Measurements from ENCODE around the gene CEP250.
A peak's percentile ranks its signal among the peaks of the same experiment; 100 is the strongest.
"Not testable (repeated sequence)": the region's sequence is repeated elsewhere in the genome, so short reads cannot be mapped to it uniquely, and the experiment has no call there.

Gene CEP250

GRCh38 chr20:35491823-35492222 is 36.4 kb downstream of the CEP250 start:
- DNase-seq (ENCODE audit: low spot score): no peak

- no peak for DNase-seq (ENCODE audit: low spot score)
These were observed 37.0 kb downstream of the CEP250 start for GRCh38 chr20:35492352-35492751.

GRCh38 chr20:35496481-35496880 is 41.1 kb downstream of the CEP250 start:
- no peak for DNase-seq (ENCODE audit: low spot score)

- no peak for DNase-seq (ENCODE audit: low spot score)
These were observed 41.9 kb downstream of the CEP250 start for GRCh38 chr20:35497320-35497719.

GRCh38 chr20:35497780-35498189 is 42.4 kb downstream of the CEP250 start:
- no peak for DNase-seq (ENCODE audit: low spot score)

- no peak for DNase-seq (ENCODE audit: low spot score)
These were observed 43.9 kb downstream of the CEP250 start for GRCh38 chr20:35499271-35499670.

- no peak for DNase-seq (ENCODE audit: low spot score)
These were observed 47.0 kb downstream of the CEP250 start for GRCh38 chr20:35502352-35502751.

- no peak for DNase-seq (ENCODE audit: low spot score)
These were observed 47.9 kb downstream of the CEP250 start for GRCh38 chr20:35503281-35503680.

GRCh38 chr20:35503841-35504561 is 48.6 kb downstream of the CEP250 start:
- peak; percentile 87 for DNase-seq (ENCODE audit: low spot score)

- no peak for DNase-seq (ENCODE audit: low spot score)
These were observed 49.4 kb downstream of the CEP250 start for GRCh38 chr20:35504751-35505150.

GRCh38 chr20:35506179-35506578 is 50.8 kb downstream of the CEP250 start:
- no peak for DNase-seq (ENCODE audit: low spot score)

GRCh38 chr20:35506872-35507638 is 51.7 kb downstream of the CEP250 start:
- no peak for DNase-seq (ENCODE audit: low spot score)

- no peak for DNase-seq (ENCODE audit: low spot score)
These were observed 53.3 kb downstream of the CEP250 start for GRCh38 chr20:35508493-35509218.

- DNase-seq (ENCODE audit: low spot score): no peak
These were observed 55.7 kb downstream of the CEP250 start for GRCh38 chr20:35510951-35511735.

GRCh38 chr20:35511814-35512420 is 56.5 kb downstream of the CEP250 start:
- peak; percentile 58 for DNase-seq (ENCODE audit: low spot score)

- no peak for DNase-seq (ENCODE audit: low spot score)
These were observed 59.1 kb downstream of the CEP250 start for GRCh38 chr20:35514371-35514932.

GRCh38 chr20:35515341-35515740 is 59.9 kb downstream of the CEP250 start:
- DNase-seq (ENCODE audit: low spot score): no peak

GRCh38 chr20:35515949-35516645 is 60.7 kb downstream of the CEP250 start:
- DNase-seq (ENCODE audit: low spot score): no peak

GRCh38 chr20:35517125-35517524 is 61.7 kb downstream of the CEP250 start:
- no peak for DNase-seq (ENCODE audit: low spot score)

- DNase-seq (ENCODE audit: low spot score): not testable (repeated sequence)
These were observed 62.4 kb downstream of the CEP250 start for GRCh38 chr20:35517767-35518166.

- no peak for DNase-seq (ENCODE audit: low spot score)
These were observed 63.6 kb downstream of the CEP250 start for GRCh38 chr20:35518955-35519354.

All from cerebellar cortex (tissue), 1 donor.